ENCODE results near the gene MAD2L2. TPM values are rescaled to one million over a fixed set of nuclear protein-coding genes. Genes with fewer than 3 reads are reported as not detected.

MAD2L2 gene
- total RNA-seq, 1 donor from 2014 or later: 30.1 TPM

- Histone ChIP-seq H3K4me3 (ENCODE audit: insufficient read depth, low read depth, low read length) (no peak overlapping the region), H3K27ac (ENCODE audit: low read depth, low read length) (no peak overlapping the region), H3K4me2 (ENCODE audit: low read length) (no peak overlapping the region), H3K9ac (ENCODE audit: low read length) (no peak overlapping the region), H2AFZ (ENCODE audit: low read depth, low read length) (no peak overlapping the region), H3K27me3 (ENCODE audit: insufficient read depth, low read length) (no peaks in the 10 kb centered on the region), H3K4me1 (ENCODE audit: insufficient read depth, low read length) (no peaks in the 10 kb centered on the region), H4K20me1 (ENCODE audit: insufficient read depth, low read length) (peaks cover 3% of the 10 kb centered on the region), H3K9me3 (ENCODE audit: insufficient read depth, low read depth, low read length) (no peaks in the 10 kb centered on the region), H3K79me2 (ENCODE audit: insufficient read depth, low read length) (no peaks in the 10 kb centered on the region), H3K36me3 (ENCODE audit: insufficient read depth, low read length) (peaks cover 2% of the 10 kb centered on the region)
- Mint-ChIP-seq H3K4me1 (ENCODE audit: low read depth, unreplicated experiment) (no peaks in the 10 kb centered on the region), H3K27me3 (ENCODE audit: low read depth, unreplicated experiment) (no peaks in the 10 kb centered on the region), H3K9me3 (ENCODE audit: unreplicated experiment) (no peaks in the 10 kb centered on the region), H3K36me3 (ENCODE audit: low read depth, unreplicated experiment) (peaks cover 10% of the 10 kb centered on the region), H3K27ac (ENCODE audit: unreplicated experiment) (no peak overlapping the region), H3K4me3 (ENCODE audit: unreplicated experiment) (no peak overlapping the region)
- no peak for TF ChIP-seq CTCF (IDR thresholded peaks at IDR 0.05; ENCODE audit: insufficient read depth, low read depth, low read length)
- TF ChIP-seq EZH2 (IDR thresholded peaks at IDR 0.05; ENCODE audit: insufficient read depth, low read length): no peak
- FAIRE-seq (no peak), DNase-seq (ENCODE audit: low read depth) (no peak)
Measured at GRCh38 chr1:11671205-11671543, 9.8 kb downstream of the MAD2L2 start.

- H2AFZ ChIP-seq (ENCODE audit: low read depth, low read length): no peak overlapping the region
- no peaks in the 10 kb centered on the region for H3K9me3 ChIP-seq (ENCODE audit: insufficient read depth, low read depth, low read length)
- H3K9me3 Mint-ChIP-seq (ENCODE audit: unreplicated experiment): no peaks in the 10 kb centered on the region
- no peaks in the 10 kb centered on the region for H3K4me1 ChIP-seq (ENCODE audit: insufficient read depth, low read length)
- no peak overlapping the region for H3K4me3 Mint-ChIP-seq (ENCODE audit: unreplicated experiment)
- DNase-seq (ENCODE audit: low read depth) (no peak), FAIRE-seq (no peak)
- H3K79me2 ChIP-seq (ENCODE audit: insufficient read depth, low read length): no peaks in the 10 kb centered on the region
- no peaks in the 10 kb centered on the region for H3K4me1 Mint-ChIP-seq (ENCODE audit: low read depth, unreplicated experiment)
- H3K27me3 Mint-ChIP-seq (ENCODE audit: low read depth, unreplicated experiment): no peaks in the 10 kb centered on the region
- H3K4me2 ChIP-seq (ENCODE audit: low read length): no peak overlapping the region
- H4K20me1 ChIP-seq (ENCODE audit: insufficient read depth, low read length): peaks cover under 1% of the 10 kb centered on the region
- peaks cover 9% of the 10 kb centered on the region for H3K36me3 Mint-ChIP-seq (ENCODE audit: low read depth, unreplicated experiment)
- H3K27ac Mint-ChIP-seq (ENCODE audit: unreplicated experiment): no peak overlapping the region
- no peak overlapping the region for H3K9ac ChIP-seq (ENCODE audit: low read length)
- H3K36me3 ChIP-seq (ENCODE audit: insufficient read depth, low read length): peaks cover 2% of the 10 kb centered on the region
- no peak for TF ChIP-seq EZH2 (IDR thresholded peaks at IDR 0.05; ENCODE audit: insufficient read depth, low read length)
- no peak for TF ChIP-seq CTCF (IDR thresholded peaks at IDR 0.05; ENCODE audit: insufficient read depth, low read depth, low read length)
- no peak overlapping the region for H3K4me3 ChIP-seq (ENCODE audit: insufficient read depth, low read depth, low read length)
- no peaks in the 10 kb centered on the region for H3K27me3 ChIP-seq (ENCODE audit: insufficient read depth, low read length)
- no peak overlapping the region for H3K27ac ChIP-seq (ENCODE audit: low read depth, low read length)
Measured at GRCh38 chr1:11670747-11671146, 10.2 kb downstream of the MAD2L2 start.

DNA sequence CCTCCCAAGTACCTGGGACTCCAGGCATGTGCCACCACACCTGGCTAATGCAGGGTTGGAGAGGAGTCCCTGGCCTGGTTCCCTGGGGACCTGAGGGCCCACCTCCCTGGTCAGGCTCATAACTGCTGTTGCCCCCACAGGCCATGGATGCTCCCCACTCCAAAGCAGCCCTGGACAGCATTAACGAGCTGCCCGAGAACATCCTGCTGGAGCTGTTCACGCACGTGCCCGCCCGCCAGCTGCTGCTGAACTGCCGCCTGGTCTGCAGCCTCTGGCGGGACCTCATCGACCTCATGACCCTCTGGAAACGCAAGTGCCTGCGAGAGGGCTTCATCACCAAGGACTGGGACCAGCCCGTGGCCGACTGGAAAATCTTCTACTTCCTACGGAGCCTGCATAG lies 12.4 kb downstream of the MAD2L2 start:
- no peak for DNase-seq (ENCODE audit: low read depth)
- Histone ChIP-seq H3K9ac (ENCODE audit: low read length) (no peak overlapping the region), H2AFZ (ENCODE audit: low read depth, low read length) (no peak overlapping the region), H3K79me2 (ENCODE audit: insufficient read depth, low read length) (no peaks in the 10 kb centered on the region), H3K4me3 (ENCODE audit: insufficient read depth, low read depth, low read length) (no peak overlapping the region), H3K4me2 (ENCODE audit: low read length) (no peak overlapping the region), H3K36me3 (ENCODE audit: insufficient read depth, low read length) (no peaks in the 10 kb centered on the region), H3K9me3 (ENCODE audit: insufficient read depth, low read depth, low read length) (no peaks in the 10 kb centered on the region), H3K27ac (ENCODE audit: low read depth, low read length) (no peak overlapping the region), H3K27me3 (ENCODE audit: insufficient read depth, low read length) (no peaks in the 10 kb centered on the region), H4K20me1 (ENCODE audit: insufficient read depth, low read length) (no peaks in the 10 kb centered on the region), H3K4me1 (ENCODE audit: insufficient read depth, low read length) (peaks cover 2% of the 10 kb centered on the region)
- no peak for FAIRE-seq
- no peaks in the 10 kb centered on the region for H3K4me1 Mint-ChIP-seq (ENCODE audit: low read depth, unreplicated experiment)
- no peak for TF ChIP-seq CTCF (IDR thresholded peaks at IDR 0.05; ENCODE audit: insufficient read depth, low read depth, low read length)
- no peak for TF ChIP-seq EZH2 (IDR thresholded peaks at IDR 0.05; ENCODE audit: insufficient read depth, low read length)
- no peaks in the 10 kb centered on the region for H3K9me3 Mint-ChIP-seq (ENCODE audit: unreplicated experiment)
- no peak overlapping the region for H3K4me3 Mint-ChIP-seq (ENCODE audit: unreplicated experiment)
- peaks cover 3% of the 10 kb centered on the region for H3K36me3 Mint-ChIP-seq (ENCODE audit: low read depth, unreplicated experiment)
- H3K27ac Mint-ChIP-seq (ENCODE audit: unreplicated experiment): no peak overlapping the region
- no peaks in the 10 kb centered on the region for H3K27me3 Mint-ChIP-seq (ENCODE audit: low read depth, unreplicated experiment)
